LNCAP (cell line): Measurements from ENCODE around the gene FOXP2.

Experiments
- CTCF ChIP-seq: fragments of 450-650 bp; IDR thresholded peaks from 2 replicates; pipeline ENCODE4 v1.5.1; 2017; ENCODE audit warnings: mild to moderate bottlenecking

FOXP2 gene

GRCh38 chr7:114414156-114415063, at the start of gene FOXP2:
FOXP2 (plus strand) TSS chr7:114414815; CDS start chr7:114426512, 11,697 bp downstream.
- TF ChIP-seq CTCF = no peak

- TF ChIP-seq CTCF = no peak
Observed at GRCh38 chr7:114365791-114366190, 48.8 kb upstream of the FOXP2 start.

- no peak for TF ChIP-seq CTCF
Observed at GRCh38 chr7:114368492-114368891, 46.1 kb upstream of the FOXP2 start.

GRCh38 chr7:114369294-114369693, 45.3 kb upstream of the FOXP2 start:
- no peak for TF ChIP-seq CTCF

- no peak for TF ChIP-seq CTCF
Observed at GRCh38 chr7:114372619-114373018, 42.0 kb upstream of the FOXP2 start.

- TF ChIP-seq CTCF = no peak
Observed at GRCh38 chr7:114375907-114376306, 38.7 kb upstream of the FOXP2 start.

- no peak for TF ChIP-seq CTCF
Observed at GRCh38 chr7:114388021-114388420, 26.6 kb upstream of the FOXP2 start.
